ENCODE measurements around the gene MAGI2. TPM values are rescaled to one million over a fixed set of nuclear protein-coding genes. Genes with fewer than 3 reads are reported as not detected.

Gene MAGI2
- polyA plus RNA-seq, 2 donors: 0.67 to 0.79 TPM

GRCh38 chr7:78213402-78213801 is 1240.1 kb downstream of the MAGI2 start:
- Histone ChIP-seq H3K4me1 (ENCODE audit: control insufficient read depth in 2 of 2, insufficient read depth in 2 of 2, low read length in 1 of 2) (no peaks in the 10 kb centered on the region), H3K9me3 (ENCODE audit: control insufficient read depth in 2 of 2, insufficient read depth in 1 of 2, low read depth in 1 of 2, low read length in 1 of 2) (no peaks in the 10 kb centered on the region), H3K4me3 (ENCODE audit: low read depth in 1 of 2, low read length in 2 of 2) (no peak overlapping the region), H3K36me3 (ENCODE audit: control insufficient read depth in 2 of 2, insufficient read depth in 2 of 2, low read length in 1 of 2) (no peaks in the 10 kb centered on the region), H3K27ac (ENCODE audit: low read depth in 2 of 2, low read length in 1 of 2) (no peak overlapping the region), H3K27me3 (ENCODE audit: control insufficient read depth in 1 of 2, insufficient read depth in 2 of 2, low read length in 2 of 2) (no peaks in the 10 kb centered on the region)
- 77 to 88% methylated on average over 6 of the region's 6 CpGs for WGBS, 2 donors

- WGBS, 2 donors: 86 to 93% methylated on average over 3 of the region's 3 CpGs
- H3K27ac ChIP-seq (ENCODE audit: low read depth in 2 of 2, low read length in 1 of 2): no peak overlapping the region
- H3K36me3 ChIP-seq (ENCODE audit: control insufficient read depth in 2 of 2, insufficient read depth in 2 of 2, low read length in 1 of 2): no peaks in the 10 kb centered on the region
- no peak overlapping the region for H3K4me3 ChIP-seq (ENCODE audit: low read depth in 1 of 2, low read length in 2 of 2)
- no peaks in the 10 kb centered on the region for H3K27me3 ChIP-seq (ENCODE audit: control insufficient read depth in 1 of 2, insufficient read depth in 2 of 2, low read length in 2 of 2)
- no peaks in the 10 kb centered on the region for H3K4me1 ChIP-seq (ENCODE audit: control insufficient read depth in 2 of 2, insufficient read depth in 2 of 2, low read length in 1 of 2)
- H3K9me3 ChIP-seq (ENCODE audit: control insufficient read depth in 2 of 2, insufficient read depth in 1 of 2, low read depth in 1 of 2, low read length in 1 of 2): no peaks in the 10 kb centered on the region
These were observed 1240.9 kb downstream of the MAGI2 start for GRCh38 chr7:78212476-78213060.

GRCh38 chr7:78207269-78207668 is 1246.2 kb downstream of the MAGI2 start:
- no peaks in the 10 kb centered on the region for H3K4me1 ChIP-seq (ENCODE audit: control insufficient read depth in 2 of 2, insufficient read depth in 2 of 2, low read length in 1 of 2)
- H3K27ac ChIP-seq (ENCODE audit: low read depth in 2 of 2, low read length in 1 of 2): no peak overlapping the region
- H3K36me3 ChIP-seq (ENCODE audit: control insufficient read depth in 2 of 2, insufficient read depth in 2 of 2, low read length in 1 of 2): no peaks in the 10 kb centered on the region
- no peaks in the 10 kb centered on the region for H3K27me3 ChIP-seq (ENCODE audit: control insufficient read depth in 1 of 2, insufficient read depth in 2 of 2, low read length in 2 of 2)
- no peaks in the 10 kb centered on the region for H3K9me3 ChIP-seq (ENCODE audit: control insufficient read depth in 2 of 2, insufficient read depth in 1 of 2, low read depth in 1 of 2, low read length in 1 of 2)
- no peak overlapping the region for H3K4me3 ChIP-seq (ENCODE audit: low read depth in 1 of 2, low read length in 2 of 2)

GRCh38 chr7:78206769-78207168 is 1246.7 kb downstream of the MAGI2 start:
- Histone ChIP-seq H3K27me3 (ENCODE audit: control insufficient read depth in 1 of 2, insufficient read depth in 2 of 2, low read length in 2 of 2) (no peaks in the 10 kb centered on the region), H3K36me3 (ENCODE audit: control insufficient read depth in 2 of 2, insufficient read depth in 2 of 2, low read length in 1 of 2) (no peaks in the 10 kb centered on the region), H3K4me3 (ENCODE audit: low read depth in 1 of 2, low read length in 2 of 2) (no peak overlapping the region), H3K9me3 (ENCODE audit: control insufficient read depth in 2 of 2, insufficient read depth in 1 of 2, low read depth in 1 of 2, low read length in 1 of 2) (no peaks in the 10 kb centered on the region), H3K27ac (ENCODE audit: low read depth in 2 of 2, low read length in 1 of 2) (no peak overlapping the region), H3K4me1 (ENCODE audit: control insufficient read depth in 2 of 2, insufficient read depth in 2 of 2, low read length in 1 of 2) (no peaks in the 10 kb centered on the region)
- 71 to 73% methylated on average over 2 of the region's 2 CpGs for WGBS, 2 donors

- Histone ChIP-seq H3K27ac (ENCODE audit: low read depth in 2 of 2, low read length in 1 of 2) (no peak overlapping the region), H3K27me3 (ENCODE audit: control insufficient read depth in 1 of 2, insufficient read depth in 2 of 2, low read length in 2 of 2) (no peaks in the 10 kb centered on the region), H3K9me3 (ENCODE audit: control insufficient read depth in 2 of 2, insufficient read depth in 1 of 2, low read depth in 1 of 2, low read length in 1 of 2) (no peaks in the 10 kb centered on the region), H3K4me3 (ENCODE audit: low read depth in 1 of 2, low read length in 2 of 2) (no peak overlapping the region), H3K4me1 (ENCODE audit: control insufficient read depth in 2 of 2, insufficient read depth in 2 of 2, low read length in 1 of 2) (no peaks in the 10 kb centered on the region), H3K36me3 (ENCODE audit: control insufficient read depth in 2 of 2, insufficient read depth in 2 of 2, low read length in 1 of 2) (no peaks in the 10 kb centered on the region)
- WGBS, 2 donors: 85 to 89% methylated on average over 7 of the region's 7 CpGs
These were observed 1250.3 kb downstream of the MAGI2 start for GRCh38 chr7:78203042-78203720.

GRCh38 chr7:78198756-78199155 is 1254.7 kb downstream of the MAGI2 start:
- Histone ChIP-seq H3K27me3 (ENCODE audit: control insufficient read depth in 1 of 2, insufficient read depth in 2 of 2, low read length in 2 of 2) (no peaks in the 10 kb centered on the region), H3K36me3 (ENCODE audit: control insufficient read depth in 2 of 2, insufficient read depth in 2 of 2, low read length in 1 of 2) (no peaks in the 10 kb centered on the region), H3K9me3 (ENCODE audit: control insufficient read depth in 2 of 2, insufficient read depth in 1 of 2, low read depth in 1 of 2, low read length in 1 of 2) (no peaks in the 10 kb centered on the region), H3K4me3 (ENCODE audit: low read depth in 1 of 2, low read length in 2 of 2) (no peak overlapping the region), H3K4me1 (ENCODE audit: control insufficient read depth in 2 of 2, insufficient read depth in 2 of 2, low read length in 1 of 2) (no peaks in the 10 kb centered on the region), H3K27ac (ENCODE audit: low read depth in 2 of 2, low read length in 1 of 2) (no peak overlapping the region)
- 95 to 96% methylated on average over 3 of the region's 3 CpGs for WGBS, 2 donors

GRCh38 chr7:78197447-78197846 is 1256.0 kb downstream of the MAGI2 start:
- no peak overlapping the region for H3K27ac ChIP-seq (ENCODE audit: low read depth in 2 of 2, low read length in 1 of 2)
- no peaks in the 10 kb centered on the region for H3K27me3 ChIP-seq (ENCODE audit: control insufficient read depth in 1 of 2, insufficient read depth in 2 of 2, low read length in 2 of 2)
- no peaks in the 10 kb centered on the region for H3K4me1 ChIP-seq (ENCODE audit: control insufficient read depth in 2 of 2, insufficient read depth in 2 of 2, low read length in 1 of 2)
- WGBS, 2 donors: 88 to 91% methylated on average over 1 of the region's 1 CpG
- H3K36me3 ChIP-seq (ENCODE audit: control insufficient read depth in 2 of 2, insufficient read depth in 2 of 2, low read length in 1 of 2): no peaks in the 10 kb centered on the region
- no peak overlapping the region for H3K4me3 ChIP-seq (ENCODE audit: low read depth in 1 of 2, low read length in 2 of 2)
- no peaks in the 10 kb centered on the region for H3K9me3 ChIP-seq (ENCODE audit: control insufficient read depth in 2 of 2, insufficient read depth in 1 of 2, low read depth in 1 of 2, low read length in 1 of 2)

- Histone ChIP-seq H3K4me1 (ENCODE audit: control insufficient read depth in 2 of 2, insufficient read depth in 2 of 2, low read length in 1 of 2) (no peaks in the 10 kb centered on the region), H3K9me3 (ENCODE audit: control insufficient read depth in 2 of 2, insufficient read depth in 1 of 2, low read depth in 1 of 2, low read length in 1 of 2) (no peaks in the 10 kb centered on the region), H3K27ac (ENCODE audit: low read depth in 2 of 2, low read length in 1 of 2) (no peak overlapping the region), H3K4me3 (ENCODE audit: low read depth in 1 of 2, low read length in 2 of 2) (no peak overlapping the region), H3K27me3 (ENCODE audit: control insufficient read depth in 1 of 2, insufficient read depth in 2 of 2, low read length in 2 of 2) (no peaks in the 10 kb centered on the region), H3K36me3 (ENCODE audit: control insufficient read depth in 2 of 2, insufficient read depth in 2 of 2, low read length in 1 of 2) (no peaks in the 10 kb centered on the region)
- WGBS, 2 donors: 86 to 90% methylated on average over 6 of the region's 6 CpGs
These were observed 1258.2 kb downstream of the MAGI2 start for GRCh38 chr7:78195281-78195680.

- H3K27ac ChIP-seq (ENCODE audit: low read depth in 2 of 2, low read length in 1 of 2): no peak overlapping the region
- H3K4me3 ChIP-seq (ENCODE audit: low read depth in 1 of 2, low read length in 2 of 2): no peak overlapping the region
- no peaks in the 10 kb centered on the region for H3K27me3 ChIP-seq (ENCODE audit: control insufficient read depth in 1 of 2, insufficient read depth in 2 of 2, low read length in 2 of 2)
- WGBS, 2 donors: 69 to 76% methylated on average over 6 of the region's 6 CpGs
- H3K4me1 ChIP-seq (ENCODE audit: control insufficient read depth in 2 of 2, insufficient read depth in 2 of 2, low read length in 1 of 2): no peaks in the 10 kb centered on the region
- no peaks in the 10 kb centered on the region for H3K36me3 ChIP-seq (ENCODE audit: control insufficient read depth in 2 of 2, insufficient read depth in 2 of 2, low read length in 1 of 2)
- H3K9me3 ChIP-seq (ENCODE audit: control insufficient read depth in 2 of 2, insufficient read depth in 1 of 2, low read depth in 1 of 2, low read length in 1 of 2): no peaks in the 10 kb centered on the region
These were observed 1258.9 kb downstream of the MAGI2 start for GRCh38 chr7:78194611-78195010.

- Histone ChIP-seq H3K27ac (ENCODE audit: low read depth in 2 of 2, low read length in 1 of 2) (no peak overlapping the region), H3K36me3 (ENCODE audit: control insufficient read depth in 2 of 2, insufficient read depth in 2 of 2, low read length in 1 of 2) (no peaks in the 10 kb centered on the region), H3K9me3 (ENCODE audit: control insufficient read depth in 2 of 2, insufficient read depth in 1 of 2, low read depth in 1 of 2, low read length in 1 of 2) (no peaks in the 10 kb centered on the region), H3K4me1 (ENCODE audit: control insufficient read depth in 2 of 2, insufficient read depth in 2 of 2, low read length in 1 of 2) (no peaks in the 10 kb centered on the region), H3K4me3 (ENCODE audit: low read depth in 1 of 2, low read length in 2 of 2) (no peak overlapping the region), H3K27me3 (ENCODE audit: control insufficient read depth in 1 of 2, insufficient read depth in 2 of 2, low read length in 2 of 2) (no peaks in the 10 kb centered on the region)
- WGBS, 2 donors: 71 to 77% methylated on average over 9 of the region's 9 CpGs
These were observed 1261.9 kb downstream of the MAGI2 start for GRCh38 chr7:78191475-78192079.
